Activated naive CD8-positive, alpha-beta T cell treated with anti-CD3 and anti-CD28 coated beads, Interleukin-2, amount 10 ng/mL, durations not matched to agents 7 days and 5 days (primary cell): ENCODE measurements around the gene GTSE1. TPM values are rescaled to one million over a fixed set of nuclear protein-coding genes. Genes with fewer than 3 reads are reported as not detected.
A peak's percentile ranks its signal among the peaks of the same experiment; 100 is the strongest.

ENCODE experiments used
- ATAC-seq: fragments of 150-1000 bp; cut with Tn5 transposase; one replicate; pipeline ENCODE4 v1.10.0; 2021; ENCODE audit warnings: low read depth, moderate library complexity
- POLR2A ChIA-PET: fragments of 350-600 bp; sonication (Branson Sonifier 250); formaldehyde crosslinking; loops from one replicate; lab custom pipeline; 2021; ENCODE audit warnings: antibody characterized with exemption; lab: Charles Lee
- DNase-seq: peaks from one replicate; pipeline ENCODE4 v3.0.0; 2021
- H3K27ac Mint-ChIP-seq: one replicate; pipeline ENCODE4 v1.8.0; 2022; ENCODE audit warnings: mild to moderate bottlenecking, mixed read lengths
- H3K27me3 Mint-ChIP-seq: one replicate; pipeline ENCODE4 v1.8.0; 2022; ENCODE audit warnings: mild to moderate bottlenecking, moderate library complexity, mixed read lengths
- H3K36me3 Mint-ChIP-seq: one replicate; pipeline ENCODE4 v1.8.0; 2021; ENCODE audit warnings: mild to moderate bottlenecking, mixed read lengths
- H3K4me1 Mint-ChIP-seq: one replicate; pipeline ENCODE4 v1.8.0; 2021; ENCODE audit warnings: mixed read lengths
- H3K4me3 Mint-ChIP-seq: one replicate; pipeline ENCODE4 v1.8.0; 2022; ENCODE audit warnings: mild to moderate bottlenecking, moderate library complexity, mixed read lengths
- H3K9me3 Mint-ChIP-seq: one replicate; pipeline ENCODE4 v1.8.0; 2021; ENCODE audit warnings: mixed read lengths
- total RNA-seq, 2 experiments: library from RNA; stranded (reverse); gene quantifications; one replicate each; pipeline ENCODE4 v1.2.3, GENCODE V29; 2021

The GTSE1 gene
- total RNA-seq, 2 experiments from 2014 or later, result 64.9 to 73.8 TPM

DNA sequence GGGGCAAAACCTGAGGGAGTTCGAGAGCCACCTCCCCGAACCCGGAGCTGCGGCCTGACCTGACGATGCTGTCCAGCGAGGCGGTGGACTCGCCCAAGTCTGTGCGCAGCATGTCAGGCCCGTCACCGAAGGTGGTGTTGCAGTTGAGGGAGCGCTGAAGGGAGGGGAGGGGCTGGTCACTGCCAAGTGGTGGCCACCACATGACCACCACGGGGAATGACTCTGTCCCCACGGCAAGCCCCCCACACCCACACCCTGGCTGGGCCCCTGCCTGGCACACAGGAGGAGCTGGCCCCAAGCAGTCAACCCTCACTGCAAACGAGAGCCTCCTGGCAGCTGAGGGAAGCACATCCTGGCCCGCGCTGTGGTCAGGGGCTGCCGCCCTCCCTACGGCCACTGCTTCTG lies 69.7 kb downstream of the GTSE1 start:
- ATAC-seq (no peak), DNase-seq (no peak)
- H3K36me3 Mint-ChIP-seq, result no peaks in the 10 kb centered on the region
- H3K4me3 Mint-ChIP-seq, result no peak overlapping the region
- peaks cover 9% of the 10 kb centered on the region for H3K4me1 Mint-ChIP-seq
- POLR2A ChIA-PET, result interaction anchor here (0.9 kb wide), 1 partner anchor 49 kb away, joined by 3 read pairs; no protein-coding TSS in a partner anchor
- no peaks in the 10 kb centered on the region for H3K9me3 Mint-ChIP-seq
- peaks cover 3% of the 10 kb centered on the region for H3K27me3 Mint-ChIP-seq
- H3K27ac Mint-ChIP-seq, result no peak overlapping the region

DNA sequence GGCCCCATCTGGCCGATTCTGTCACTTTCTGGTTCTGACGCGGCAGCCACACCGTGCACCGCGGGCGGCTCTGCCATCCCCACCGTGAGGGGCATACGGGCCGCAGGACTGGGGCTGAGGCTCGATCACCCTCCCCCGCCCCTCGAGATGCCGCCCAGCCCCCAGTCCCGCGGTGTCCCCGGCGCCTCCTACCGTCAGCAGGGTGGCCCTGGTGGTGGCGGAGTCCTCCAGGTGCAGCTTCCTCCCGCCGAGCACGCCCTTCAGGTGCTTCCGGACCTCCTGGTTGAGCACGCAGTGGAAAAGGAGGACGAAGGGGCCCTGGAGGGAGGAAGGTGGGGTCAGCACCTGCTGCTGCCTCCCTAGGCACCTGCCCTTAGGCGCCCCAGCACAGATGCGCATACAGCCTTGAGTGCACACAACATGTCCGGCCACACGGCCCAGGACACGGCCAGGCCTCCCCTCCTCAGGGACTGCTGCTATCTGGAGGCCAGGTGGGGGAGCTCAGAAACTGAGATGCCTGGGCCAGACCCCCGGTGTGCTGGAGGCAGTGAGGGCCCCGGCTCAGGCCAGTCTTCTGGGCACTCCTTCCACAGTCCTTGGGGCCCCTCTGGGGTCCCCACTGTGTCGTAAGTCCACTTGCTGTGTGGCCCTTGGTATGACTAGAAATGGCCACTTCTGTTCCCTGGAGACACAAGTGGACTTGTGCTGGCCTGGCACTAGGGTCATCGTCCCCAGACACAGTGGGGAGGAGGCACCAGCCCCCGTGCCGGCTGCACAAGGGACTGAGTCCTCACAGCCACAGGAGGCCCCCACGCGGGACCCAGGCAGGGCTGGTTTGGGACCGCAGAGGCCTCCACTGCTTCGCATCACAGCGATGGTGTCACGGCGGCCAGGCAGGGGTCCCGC lies 70.4 kb downstream of the GTSE1 start:
- H3K4me1 Mint-ChIP-seq, result peaks cover 12% of the 10 kb centered on the region
- no peak overlapping the region for H3K4me3 Mint-ChIP-seq
- H3K27me3 Mint-ChIP-seq, result no peaks in the 10 kb centered on the region
- H3K36me3 Mint-ChIP-seq, result no peaks in the 10 kb centered on the region
- POLR2A ChIA-PET, result interaction anchor here (0.6 to 0.9 kb wide), 2 partner anchors 49 to 175 kb away, joined by 3 read pairs; no protein-coding TSS in a partner anchor
- ATAC-seq, result no peak
- DNase-seq, result no peak
- no peaks in the 10 kb centered on the region for H3K9me3 Mint-ChIP-seq
- no peak overlapping the region for H3K27ac Mint-ChIP-seq

GRCh38 chr22:46367707-46368191 lies 71.1 kb downstream of the GTSE1 start:
- ATAC-seq, result peak; percentile 74

DNA sequence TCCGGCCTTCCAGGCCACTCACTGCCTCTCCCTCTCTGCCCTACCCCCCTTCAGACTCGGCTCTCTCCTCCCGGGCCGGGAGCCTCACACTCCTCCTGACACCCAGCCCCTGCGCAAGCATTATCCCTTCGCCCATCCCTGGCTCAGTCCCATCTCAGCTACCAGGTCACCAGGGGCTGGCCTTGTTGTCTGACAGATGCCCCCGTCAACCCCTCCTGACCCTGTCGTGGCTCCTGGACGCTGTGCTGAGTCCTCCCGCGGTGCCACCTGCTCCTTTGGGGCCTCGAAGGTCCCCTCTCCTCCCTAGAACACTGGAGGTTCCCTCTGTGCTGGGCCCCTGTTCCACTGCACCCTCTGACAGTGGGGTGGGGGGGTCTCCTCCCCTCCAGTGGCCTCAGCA lies 71.8 kb downstream of the GTSE1 start:
- DNase-seq, result no peak
- H3K4me3 Mint-ChIP-seq, result no peak overlapping the region
- no peaks in the 10 kb centered on the region for H3K36me3 Mint-ChIP-seq
- no peaks in the 10 kb centered on the region for H3K9me3 Mint-ChIP-seq
- no peak overlapping the region for H3K27ac Mint-ChIP-seq
- H3K4me1 Mint-ChIP-seq, result peaks cover 12% of the 10 kb centered on the region
- no peak for ATAC-seq
- H3K27me3 Mint-ChIP-seq, result peaks cover 5% of the 10 kb centered on the region
- POLR2A ChIA-PET, result no interaction called here

More at GRCh38 chr22:46367707-46368191, 71.1 kb downstream of the GTSE1 start:
- Mint-ChIP-seq H3K27ac (no peak overlapping the region), H3K9me3 (no peaks in the 10 kb centered on the region), H3K36me3 (no peaks in the 10 kb centered on the region), H3K27me3 (peaks cover 4% of the 10 kb centered on the region), H3K4me3 (no peak overlapping the region), H3K4me1 (peaks cover 10% of the 10 kb centered on the region)
- DNase-seq, result peak; percentile 85
- POLR2A ChIA-PET, result interaction anchor here (0.6 kb wide), 1 partner anchor 174 kb away, joined by 3 read pairs; no protein-coding TSS in a partner anchor

DNA sequence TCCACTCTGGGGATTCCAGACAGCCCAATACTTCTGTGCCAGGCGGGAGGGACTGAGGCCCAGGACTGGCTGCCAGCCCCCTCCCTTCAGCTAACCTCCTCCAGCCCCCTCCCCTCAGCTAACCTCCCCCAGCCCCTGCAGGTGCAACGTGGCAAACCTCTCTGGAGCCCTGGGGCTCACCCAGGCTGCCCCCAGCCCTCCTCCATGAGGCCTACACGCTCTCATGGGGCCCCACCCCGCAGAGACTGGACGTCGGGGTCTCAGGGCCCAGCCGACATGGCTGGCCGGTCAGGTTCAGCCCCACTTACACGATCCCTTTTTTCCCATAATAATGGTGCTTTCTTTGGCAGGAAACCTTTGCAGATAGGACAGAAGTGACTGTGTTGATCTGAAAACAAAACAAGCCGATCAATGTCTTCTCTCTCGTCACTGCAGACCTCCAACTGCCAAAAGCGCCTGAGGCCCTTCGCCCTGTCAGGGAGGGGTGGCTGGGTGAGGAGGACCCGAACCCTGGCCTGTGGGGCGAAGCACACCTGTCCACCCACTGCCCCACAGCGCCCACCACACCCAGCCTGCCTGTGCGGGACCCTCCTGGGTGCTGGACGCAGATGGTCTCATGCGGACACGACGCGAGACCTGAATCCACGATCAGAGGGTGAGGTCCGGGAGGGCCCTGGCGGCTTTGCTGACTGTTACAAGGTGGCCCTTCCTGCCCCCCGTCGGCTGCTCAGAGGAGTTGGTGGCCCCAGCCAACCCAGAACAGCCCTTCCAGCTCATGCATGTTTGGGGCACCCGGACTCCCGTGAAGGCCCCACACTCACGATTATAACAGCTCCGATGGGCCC lies 72.4 kb downstream of the GTSE1 start:
- no peaks in the 10 kb centered on the region for H3K36me3 Mint-ChIP-seq
- H3K9me3 Mint-ChIP-seq, result no peaks in the 10 kb centered on the region
- POLR2A ChIA-PET, result no interaction called here
- ATAC-seq (no peak), DNase-seq (no peak)
- peaks cover 16% of the 10 kb centered on the region for H3K4me1 Mint-ChIP-seq
- peaks cover 8% of the 10 kb centered on the region for H3K27me3 Mint-ChIP-seq
- no peak overlapping the region for H3K27ac Mint-ChIP-seq
- no peak overlapping the region for H3K4me3 Mint-ChIP-seq

- H3K36me3 Mint-ChIP-seq, result no peaks in the 10 kb centered on the region
- H3K9me3 Mint-ChIP-seq, result no peaks in the 10 kb centered on the region
- POLR2A ChIA-PET, result no interaction called here
- H3K27ac Mint-ChIP-seq, result no peak overlapping the region
- ATAC-seq, result no peak
- DNase-seq, result no peak
- peaks cover 17% of the 10 kb centered on the region for H3K4me1 Mint-ChIP-seq
- no peak overlapping the region for H3K4me3 Mint-ChIP-seq
- H3K27me3 Mint-ChIP-seq, result peaks cover 12% of the 10 kb centered on the region
These were observed 73.3 kb downstream of the GTSE1 start for GRCh38 chr22:46369716-46370583.

DNA sequence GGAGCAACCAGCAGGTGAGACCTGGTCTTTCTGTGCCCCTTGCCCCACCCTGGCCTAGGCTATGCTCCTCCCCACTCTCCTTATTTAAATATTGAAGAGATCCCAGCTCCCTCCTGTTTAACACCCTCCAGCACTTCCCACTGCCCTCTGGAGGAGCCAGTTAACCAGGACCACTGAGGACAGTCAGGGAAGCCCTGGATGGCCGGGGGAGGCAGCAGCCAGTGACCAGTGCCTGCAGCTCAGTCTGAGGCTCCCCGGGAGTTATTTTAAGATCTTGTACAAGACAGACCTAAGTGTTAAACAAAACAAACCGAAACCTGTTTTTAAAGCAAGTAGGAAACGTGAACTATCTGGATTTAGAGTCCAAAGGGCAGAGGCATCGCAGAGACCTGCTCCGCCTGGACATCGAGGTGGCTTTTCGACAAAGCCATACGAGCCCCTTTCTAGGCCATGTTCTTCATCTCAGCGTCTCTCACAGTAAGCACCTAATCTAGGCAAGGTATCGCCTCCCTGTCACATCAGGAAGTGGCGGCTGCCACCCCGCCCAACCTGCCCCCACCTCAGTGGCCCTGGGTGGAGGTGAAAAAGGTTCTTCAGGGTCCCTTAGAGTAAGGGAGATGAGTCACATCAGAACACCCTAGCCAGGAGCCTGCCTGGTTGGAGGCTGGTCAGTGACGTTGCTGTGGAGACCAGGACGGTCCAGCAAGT lies 74.1 kb downstream of the GTSE1 start:
- H3K4me3 Mint-ChIP-seq, result no peak overlapping the region
- H3K9me3 Mint-ChIP-seq, result peaks cover 4% of the 10 kb centered on the region
- POLR2A ChIA-PET, result no interaction called here
- peaks cover 17% of the 10 kb centered on the region for H3K27me3 Mint-ChIP-seq
- no peak overlapping the region for H3K27ac Mint-ChIP-seq
- DNase-seq (no peak), ATAC-seq (peak; percentile 20)
- H3K36me3 Mint-ChIP-seq, result peaks cover 3% of the 10 kb centered on the region
- H3K4me1 Mint-ChIP-seq, result peaks cover 17% of the 10 kb centered on the region

DNA sequence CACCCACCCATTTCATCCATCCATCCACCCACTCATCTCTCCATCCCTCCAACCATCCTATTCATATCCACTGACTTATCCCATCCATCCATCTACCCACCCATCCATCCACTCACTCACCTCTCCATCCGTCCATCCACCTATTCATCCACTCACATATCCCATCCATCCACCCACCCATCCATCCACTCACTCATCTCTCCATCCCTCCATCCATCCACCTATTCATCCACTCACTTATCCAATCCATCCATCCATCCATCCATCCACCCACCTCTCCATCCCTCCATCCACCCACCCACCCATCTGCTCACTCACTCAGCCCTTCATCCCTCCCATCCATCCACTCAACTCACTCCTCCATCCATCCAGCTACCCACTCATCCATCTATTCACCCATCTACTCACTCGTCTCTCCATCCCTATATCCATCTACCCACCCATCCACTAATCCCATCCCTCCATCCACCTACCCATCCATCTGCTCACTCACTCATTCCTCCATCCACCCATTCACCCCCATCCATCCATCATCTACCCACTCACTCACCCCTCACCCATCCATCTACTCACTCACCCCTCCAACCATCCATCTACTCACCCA lies 75.1 kb downstream of the GTSE1 start:
- Mint-ChIP-seq H3K4me3 (no peak overlapping the region), H3K27ac (peak overlapping the region; percentile 64), H3K36me3 (peaks cover 3% of the 10 kb centered on the region), H3K4me1 (peaks cover 17% of the 10 kb centered on the region), H3K9me3 (peaks cover 9% of the 10 kb centered on the region), H3K27me3 (peaks cover 20% of the 10 kb centered on the region)
- POLR2A ChIA-PET, result no interaction called here
- ATAC-seq (no peak), DNase-seq (no peak)

DNA sequence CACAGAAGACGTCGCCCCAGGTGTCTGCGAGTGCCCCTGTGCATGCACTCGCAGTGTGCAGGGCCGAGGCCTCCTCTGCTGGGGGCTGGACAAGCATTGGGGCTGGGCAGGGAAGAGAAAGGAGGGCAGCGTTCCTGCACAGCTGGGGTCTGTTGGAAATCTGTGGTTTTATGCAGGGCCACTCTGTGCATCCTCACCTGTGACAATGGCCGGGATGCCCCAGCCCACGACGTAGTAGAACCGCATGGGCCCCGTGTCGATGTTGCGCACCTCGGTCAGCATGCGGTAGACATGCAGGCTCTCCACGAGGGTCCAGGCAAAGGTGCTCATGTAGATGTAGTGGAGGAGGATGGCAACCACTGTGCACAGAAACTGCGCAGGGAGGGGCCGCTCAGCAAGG lies 76.0 kb downstream of the GTSE1 start:
- H3K27me3 Mint-ChIP-seq, result peaks cover 20% of the 10 kb centered on the region
- peaks cover 17% of the 10 kb centered on the region for H3K4me1 Mint-ChIP-seq
- H3K4me3 Mint-ChIP-seq, result no peak overlapping the region
- no peak for DNase-seq
- peaks cover 3% of the 10 kb centered on the region for H3K36me3 Mint-ChIP-seq
- ATAC-seq, result no peak
- POLR2A ChIA-PET, result no interaction called here
- peaks cover 9% of the 10 kb centered on the region for H3K9me3 Mint-ChIP-seq
- no peak overlapping the region for H3K27ac Mint-ChIP-seq

GRCh38 chr22:46373159-46373558 lies 76.5 kb downstream of the GTSE1 start:
- ATAC-seq, result no peak
- no peak for DNase-seq
- Mint-ChIP-seq H3K27me3 (peaks cover 20% of the 10 kb centered on the region), H3K27ac (no peak overlapping the region), H3K4me1 (peaks cover 17% of the 10 kb centered on the region), H3K9me3 (peaks cover 9% of the 10 kb centered on the region), H3K4me3 (no peak overlapping the region), H3K36me3 (peaks cover 3% of the 10 kb centered on the region)
- POLR2A ChIA-PET, result no interaction called here

- Mint-ChIP-seq H3K9me3 (peaks cover 9% of the 10 kb centered on the region), H3K4me3 (peak overlapping the region; percentile 12), H3K27ac (no peak overlapping the region), H3K27me3 (peaks cover 20% of the 10 kb centered on the region), H3K36me3 (peaks cover 3% of the 10 kb centered on the region), H3K4me1 (peaks cover 17% of the 10 kb centered on the region)
- POLR2A ChIA-PET, result no interaction called here
- no peak for DNase-seq
- ATAC-seq, result peak; percentile 30
These were observed 77.4 kb downstream of the GTSE1 start for GRCh38 chr22:46373921-46374662.
